ENCODE measurements around the gene CXCL3. TPM values are rescaled to one million over a fixed set of nuclear protein-coding genes. Genes with fewer than 3 reads are reported as not detected.

Gene CXCL3
- total and polyA plus RNA-seq, 2 experiments from 2014 or later, result 0.26 TPM; not detected in 1

DNA sequence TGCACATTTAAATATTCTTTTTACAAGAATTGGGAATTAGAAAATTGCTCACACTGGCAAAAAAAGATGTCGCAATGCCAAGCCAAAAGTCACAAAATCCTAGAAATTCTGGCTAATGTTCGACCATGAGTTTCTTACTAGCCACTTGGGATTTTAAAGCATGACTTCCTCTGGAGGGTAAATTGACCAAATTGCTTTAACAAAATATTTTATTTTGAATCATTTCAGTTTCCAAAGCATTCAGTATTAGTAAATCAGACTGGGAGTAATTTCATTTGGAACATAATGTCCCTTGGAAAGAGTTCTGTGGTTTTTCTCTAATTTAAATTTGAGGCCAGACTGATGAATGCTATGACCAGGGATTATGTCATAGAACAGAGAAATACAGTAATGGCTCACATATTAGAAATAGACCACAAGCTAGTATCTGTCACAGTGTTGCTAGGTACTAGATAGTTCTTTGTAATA, 32.4 kb downstream of the CXCL3 start:
- H3K9me3 ChIP-seq (ENCODE audit: low read depth), result no peaks in the 10 kb centered on the region
- H3K4me3 ChIP-seq, result no peak overlapping the region
- peak in 1 of 2 donors; percentile 57 for DNase-seq (ENCODE audit: low read depth in 1 of 2, low spot score in 1 of 2)
- TF ChIP-seq, protein P1, sequence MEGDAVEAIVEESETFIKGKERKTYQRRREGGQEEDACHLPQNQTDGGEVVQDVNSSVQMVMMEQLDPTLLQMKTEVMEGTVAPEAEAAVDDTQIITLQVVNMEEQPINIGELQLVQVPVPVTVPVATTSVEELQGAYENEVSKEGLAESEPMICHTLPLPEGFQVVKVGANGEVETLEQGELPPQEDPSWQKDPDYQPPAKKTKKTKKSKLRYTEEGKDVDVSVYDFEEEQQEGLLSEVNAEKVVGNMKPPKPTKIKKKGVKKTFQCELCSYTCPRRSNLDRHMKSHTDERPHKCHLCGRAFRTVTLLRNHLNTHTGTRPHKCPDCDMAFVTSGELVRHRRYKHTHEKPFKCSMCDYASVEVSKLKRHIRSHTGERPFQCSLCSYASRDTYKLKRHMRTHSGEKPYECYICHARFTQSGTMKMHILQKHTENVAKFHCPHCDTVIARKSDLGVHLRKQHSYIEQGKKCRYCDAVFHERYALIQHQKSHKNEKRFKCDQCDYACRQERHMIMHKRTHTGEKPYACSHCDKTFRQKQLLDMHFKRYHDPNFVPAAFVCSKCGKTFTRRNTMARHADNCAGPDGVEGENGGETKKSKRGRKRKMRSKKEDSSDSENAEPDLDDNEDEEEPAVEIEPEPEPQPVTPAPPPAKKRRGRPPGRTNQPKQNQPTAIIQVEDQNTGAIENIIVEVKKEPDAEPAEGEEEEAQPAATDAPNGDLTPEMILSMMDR (IDR thresholded peaks at IDR 0.05; ENCODE audit: low read depth, low read length), result no peak
- no peaks in the 10 kb centered on the region for H3K27me3 ChIP-seq
- H3K27ac ChIP-seq, result no peak overlapping the region
- no peaks in the 10 kb centered on the region for H3K4me1 ChIP-seq (ENCODE audit: low read depth)
- H3K36me3 ChIP-seq, result no peaks in the 10 kb centered on the region

DNA sequence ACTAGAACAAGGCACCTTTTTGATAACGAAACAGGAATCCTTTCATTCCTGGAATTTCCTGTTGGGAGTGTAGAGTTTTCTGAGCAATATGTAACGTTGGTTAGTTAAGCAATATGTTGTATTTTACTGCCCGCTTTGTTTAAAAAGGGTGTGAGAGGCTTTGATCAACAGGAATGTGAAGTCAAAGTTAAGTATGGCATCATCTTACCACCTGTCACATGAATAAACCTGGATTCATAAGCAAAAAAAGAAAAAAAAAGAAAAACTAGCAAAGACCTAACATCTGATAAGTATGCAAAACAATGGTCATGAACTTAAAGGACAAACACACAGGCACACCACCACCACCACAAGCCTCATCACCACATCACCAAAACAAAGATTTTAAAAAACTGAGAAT, 33.0 kb downstream of the CXCL3 start:
- Histone ChIP-seq H3K9me3 (ENCODE audit: low read depth) (no peaks in the 10 kb centered on the region), H3K27ac (no peak overlapping the region), H3K27me3 (no peaks in the 10 kb centered on the region), H3K4me1 (ENCODE audit: low read depth) (no peaks in the 10 kb centered on the region), H3K4me3 (no peak overlapping the region), H3K36me3 (no peaks in the 10 kb centered on the region)
- DNase-seq (ENCODE audit: low read depth in 1 of 2, low spot score in 1 of 2), result peak in 1 of 2 donors; percentile 19
- TF ChIP-seq, protein P1 (IDR thresholded peaks at IDR 0.05; ENCODE audit: low read depth, low read length), result no peak

DNA sequence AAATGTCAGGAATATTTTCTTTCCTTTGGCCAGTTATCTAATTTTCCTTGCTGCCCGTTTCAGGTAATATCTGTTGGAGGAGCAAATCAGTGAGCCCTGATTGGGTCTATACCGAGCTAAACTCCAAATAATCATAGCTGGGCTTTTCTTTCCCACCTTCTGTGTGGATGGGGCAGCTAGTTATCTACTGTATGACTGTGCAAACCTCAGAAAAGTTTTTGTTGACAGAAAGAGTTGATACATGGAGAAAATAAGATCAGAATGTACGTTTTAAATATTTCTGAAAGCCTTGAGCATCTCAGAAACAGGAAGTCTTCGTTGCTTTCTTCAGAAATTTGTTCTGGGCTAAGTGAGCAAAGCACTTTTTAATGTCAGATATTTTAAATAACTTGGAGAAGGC, 33.8 kb downstream of the CXCL3 start:
- no peak for DNase-seq (ENCODE audit: low read depth in 1 of 2, low spot score in 1 of 2)
- TF ChIP-seq, protein P1 (IDR thresholded peaks at IDR 0.05; ENCODE audit: low read depth, low read length), result no peak
- Histone ChIP-seq H3K9me3 (ENCODE audit: low read depth) (no peaks in the 10 kb centered on the region), H3K27me3 (no peaks in the 10 kb centered on the region), H3K4me1 (ENCODE audit: low read depth) (no peaks in the 10 kb centered on the region), H3K36me3 (no peaks in the 10 kb centered on the region), H3K27ac (no peak overlapping the region), H3K4me3 (no peak overlapping the region)

DNA sequence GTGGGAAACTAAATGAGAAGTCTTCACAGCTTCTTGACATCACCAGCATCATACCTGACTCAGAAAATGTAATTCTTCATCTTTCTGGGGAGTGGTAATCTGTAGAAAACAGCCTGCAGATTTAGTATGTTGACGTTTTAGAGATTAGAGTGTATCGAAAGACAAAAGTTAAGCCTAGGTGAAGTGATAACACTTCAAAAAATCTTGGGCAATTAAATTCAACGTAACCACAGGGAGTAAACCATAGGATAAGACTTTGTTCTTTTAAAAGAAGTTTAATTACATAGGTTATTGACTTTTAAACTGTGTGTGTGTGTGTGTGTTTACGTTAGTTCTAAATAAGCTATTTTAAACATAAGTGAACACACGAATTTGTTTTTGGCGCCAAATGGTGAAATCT, 38.2 kb downstream of the CXCL3 start:
- H3K4me1 ChIP-seq (ENCODE audit: low read depth), result no peaks in the 10 kb centered on the region
- H3K4me3 ChIP-seq, result no peak overlapping the region
- H3K9me3 ChIP-seq (ENCODE audit: low read depth), result no peaks in the 10 kb centered on the region
- H3K27me3 ChIP-seq, result peaks cover 19% of the 10 kb centered on the region
- H3K36me3 ChIP-seq, result no peaks in the 10 kb centered on the region
- no peak for DNase-seq (ENCODE audit: low read depth in 1 of 2, low spot score in 1 of 2)
- TF ChIP-seq, protein P1 (IDR thresholded peaks at IDR 0.05; ENCODE audit: low read depth, low read length), result no peak
- H3K27ac ChIP-seq, result no peak overlapping the region

DNA sequence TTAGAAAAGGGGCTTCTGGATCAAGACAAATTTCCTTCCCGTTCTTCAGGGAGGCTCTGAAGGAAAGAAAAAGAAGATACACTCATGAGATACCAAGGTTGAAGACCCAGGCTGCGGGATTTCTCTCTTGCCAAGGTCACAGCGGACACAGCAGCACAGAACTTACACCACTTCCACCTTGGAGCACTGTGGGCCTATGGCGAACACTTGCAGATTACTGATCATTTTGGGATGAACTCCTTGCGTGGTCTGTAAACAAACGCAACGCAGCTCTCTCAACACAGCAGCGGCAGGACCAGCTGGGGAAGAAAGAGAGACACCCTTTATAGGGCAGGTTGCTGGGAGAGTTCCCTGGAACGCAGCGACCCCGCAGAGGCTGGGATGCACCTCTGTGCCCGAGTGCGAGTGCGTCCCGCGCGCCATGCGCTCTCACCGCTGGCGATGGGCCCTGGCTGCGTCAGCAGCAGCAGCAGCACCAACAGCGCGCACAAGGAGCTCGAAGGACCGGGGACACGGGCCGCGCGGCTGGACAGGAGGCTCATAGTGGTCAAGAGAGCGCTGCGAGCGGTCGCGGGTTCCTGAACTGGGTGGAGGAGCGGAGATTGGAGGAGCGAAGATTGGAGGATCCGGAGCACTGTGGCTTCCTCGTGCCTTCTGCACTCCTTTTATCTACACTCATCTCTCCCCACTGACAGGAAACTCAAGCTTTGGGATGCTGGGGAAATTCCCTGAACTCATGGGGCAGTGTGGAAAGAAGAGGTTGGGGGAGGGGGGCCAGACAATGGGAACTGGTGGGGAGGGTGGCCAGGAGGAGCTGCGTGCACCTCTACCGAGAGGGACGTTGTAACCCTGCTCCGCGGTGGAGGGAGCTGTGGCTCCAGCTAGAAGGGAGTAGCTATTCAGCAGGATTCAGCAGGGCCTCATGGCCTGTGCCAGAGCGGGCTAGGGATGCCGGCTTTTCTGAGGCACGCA, 40.2 kb downstream of the CXCL3 start, which contains the start of gene CXCL5:
Gene CXCL5 (minus strand): TSS at position 638 of the 972 bp plus-strand sequence. CDS start 96 bp downstream, at position 542.
- Histone ChIP-seq H3K4me1 (ENCODE audit: low read depth) (no peaks in the 10 kb centered on the region), H3K27ac (no peak within 1 kb of the TSS), H3K9me3 (ENCODE audit: low read depth) (no peaks in the 10 kb centered on the region), H3K36me3 (no peaks in the 10 kb centered on the region), H3K4me3 (peak within 1 kb of the TSS; percentile 7), H3K27me3 (peaks cover 19% of the 10 kb centered on the region)
- TF ChIP-seq, protein P1 (IDR thresholded peaks at IDR 0.05; ENCODE audit: low read depth, low read length), result peak; percentile 46
- peak; percentile 28 to 91 for DNase-seq (ENCODE audit: low read depth in 1 of 2, low spot score in 1 of 2)

All from cardiac muscle cell (in vitro differentiated cells and primary cell).